Measurements from ENCODE around the gene UBAC1.
"Not testable (repeated sequence)": the region's sequence is repeated elsewhere in the genome, so short reads cannot be mapped to it uniquely, and the experiment has no call there.

Gene UBAC1

DNA sequence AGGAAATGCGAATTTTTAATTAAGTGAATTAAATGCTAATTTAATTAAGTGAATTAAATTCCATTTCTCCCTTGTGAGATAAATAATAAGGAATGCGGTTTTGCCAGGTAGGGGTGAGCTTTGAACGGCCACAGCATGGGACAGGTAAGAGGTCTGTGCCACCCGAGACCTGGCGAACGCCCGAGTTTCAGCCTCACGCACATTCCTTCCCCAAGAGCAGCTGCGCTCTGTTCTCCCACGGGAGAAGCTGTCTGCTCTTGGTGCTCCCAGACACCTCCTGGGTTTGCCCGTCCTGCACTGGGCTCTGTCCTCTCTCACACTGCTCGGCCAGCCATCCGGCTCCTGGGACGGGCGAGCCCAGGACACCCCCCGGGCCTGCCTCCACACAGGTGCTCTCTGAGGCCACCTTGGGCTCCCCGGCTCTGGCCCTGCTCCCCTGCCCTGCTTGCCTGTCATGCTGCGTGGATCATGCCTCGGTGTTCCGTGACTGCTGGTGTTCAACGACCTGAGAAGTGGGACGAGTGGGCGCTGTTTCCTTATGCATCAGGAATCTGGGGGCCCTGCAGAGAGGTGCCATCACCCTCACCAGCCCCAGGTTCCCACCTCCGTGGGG is 40.1 kb downstream of the UBAC1 start:
- Histone ChIP-seq H3K79me2 (ENCODE audit: insufficient read depth, low read length) (no peaks in the 10 kb centered on the region), H3K9me3 (ENCODE audit: insufficient read depth, low read depth, low read length) (no peaks in the 10 kb centered on the region), H3K9me2 (replicated peaks; ENCODE audit: low read depth, low read length) (no peaks in the 10 kb centered on the region), H3F3A (ENCODE audit: low read depth) (no peaks in the 10 kb centered on the region), H3K36me3 (ENCODE audit: insufficient read depth, low read length) (no peaks in the 10 kb centered on the region), H3K4me2 (ENCODE audit: low read depth, low read length, poor library complexity, severe bottlenecking) (no peak overlapping the region), H2AFZ (ENCODE audit: low read length) (no peak overlapping the region), H3K27me3 (ENCODE audit: insufficient read depth, low read length, poor library complexity, severe bottlenecking) (no peaks in the 10 kb centered on the region), H3K9ac (ENCODE audit: low read depth, low read length, poor library complexity, severe bottlenecking) (no peak overlapping the region), H3K4me1 (ENCODE audit: insufficient read depth, low read length, poor library complexity, severe bottlenecking) (no peaks in the 10 kb centered on the region), H3K4me3 (ENCODE audit: low read length, poor library complexity, severe bottlenecking) (no peak overlapping the region), H4K20me1 (ENCODE audit: insufficient read depth, low read length, poor library complexity, severe bottlenecking) (no peaks in the 10 kb centered on the region)
- TF ChIP-seq, protein P1, sequence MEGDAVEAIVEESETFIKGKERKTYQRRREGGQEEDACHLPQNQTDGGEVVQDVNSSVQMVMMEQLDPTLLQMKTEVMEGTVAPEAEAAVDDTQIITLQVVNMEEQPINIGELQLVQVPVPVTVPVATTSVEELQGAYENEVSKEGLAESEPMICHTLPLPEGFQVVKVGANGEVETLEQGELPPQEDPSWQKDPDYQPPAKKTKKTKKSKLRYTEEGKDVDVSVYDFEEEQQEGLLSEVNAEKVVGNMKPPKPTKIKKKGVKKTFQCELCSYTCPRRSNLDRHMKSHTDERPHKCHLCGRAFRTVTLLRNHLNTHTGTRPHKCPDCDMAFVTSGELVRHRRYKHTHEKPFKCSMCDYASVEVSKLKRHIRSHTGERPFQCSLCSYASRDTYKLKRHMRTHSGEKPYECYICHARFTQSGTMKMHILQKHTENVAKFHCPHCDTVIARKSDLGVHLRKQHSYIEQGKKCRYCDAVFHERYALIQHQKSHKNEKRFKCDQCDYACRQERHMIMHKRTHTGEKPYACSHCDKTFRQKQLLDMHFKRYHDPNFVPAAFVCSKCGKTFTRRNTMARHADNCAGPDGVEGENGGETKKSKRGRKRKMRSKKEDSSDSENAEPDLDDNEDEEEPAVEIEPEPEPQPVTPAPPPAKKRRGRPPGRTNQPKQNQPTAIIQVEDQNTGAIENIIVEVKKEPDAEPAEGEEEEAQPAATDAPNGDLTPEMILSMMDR (conservative IDR thresholded peaks at IDR 0.05; ENCODE audit: low read length): no peak
- no peak for TF ChIP-seq EZH2phosphoT487 (IDR thresholded peaks at IDR 0.05; ENCODE audit: borderline replicate concordance)

DNA sequence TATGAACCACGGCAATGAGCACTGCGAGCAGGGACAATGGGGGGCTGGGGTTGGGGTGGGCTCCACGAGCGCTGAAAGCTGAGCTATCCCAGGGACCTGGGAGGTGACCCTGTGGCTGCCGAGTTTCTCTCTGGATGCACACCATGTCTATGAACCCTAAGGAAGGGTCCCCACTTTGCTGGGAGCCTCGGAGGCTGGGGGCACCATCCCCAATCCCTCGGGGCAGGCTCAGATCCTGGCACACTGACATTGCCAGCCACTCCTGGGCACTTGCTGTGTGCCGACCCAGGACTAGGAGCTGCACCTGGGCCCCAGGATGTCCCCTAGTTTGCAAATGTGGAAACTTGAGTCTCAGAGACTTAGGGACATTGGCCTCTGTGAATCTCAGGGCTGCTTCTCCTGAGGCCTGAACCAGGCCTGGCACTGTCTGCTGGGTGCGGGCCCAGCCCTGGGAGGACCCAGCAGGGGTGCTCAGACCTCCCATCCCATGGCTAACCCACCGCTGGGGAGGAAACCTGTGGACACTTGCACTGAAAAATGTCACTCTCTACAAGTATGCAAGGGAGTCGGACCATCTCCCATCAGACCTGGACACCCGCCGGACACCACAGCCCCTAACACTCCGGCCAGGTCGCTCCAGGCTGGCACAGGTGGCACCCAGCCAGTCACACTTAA is 40.8 kb downstream of the UBAC1 start:
- H4K20me1 ChIP-seq (ENCODE audit: insufficient read depth, low read length, poor library complexity, severe bottlenecking): no peaks in the 10 kb centered on the region
- H3K9ac ChIP-seq (ENCODE audit: low read depth, low read length, poor library complexity, severe bottlenecking): no peak overlapping the region
- no peaks in the 10 kb centered on the region for H3F3A ChIP-seq (ENCODE audit: low read depth)
- H3K4me1 ChIP-seq (ENCODE audit: insufficient read depth, low read length, poor library complexity, severe bottlenecking): no peaks in the 10 kb centered on the region
- H3K9me2 ChIP-seq (replicated peaks; ENCODE audit: low read depth, low read length): no peaks in the 10 kb centered on the region
- no peaks in the 10 kb centered on the region for H3K27me3 ChIP-seq (ENCODE audit: insufficient read depth, low read length, poor library complexity, severe bottlenecking)
- H2AFZ ChIP-seq (ENCODE audit: low read length): no peak overlapping the region
- no peak overlapping the region for H3K4me2 ChIP-seq (ENCODE audit: low read depth, low read length, poor library complexity, severe bottlenecking)
- no peaks in the 10 kb centered on the region for H3K36me3 ChIP-seq (ENCODE audit: insufficient read depth, low read length)
- no peak for TF ChIP-seq EZH2phosphoT487 (IDR thresholded peaks at IDR 0.05; ENCODE audit: borderline replicate concordance)
- TF ChIP-seq, protein P1 (conservative IDR thresholded peaks at IDR 0.05; ENCODE audit: low read length): no peak
- H3K4me3 ChIP-seq (ENCODE audit: low read length, poor library complexity, severe bottlenecking): no peak overlapping the region
- no peaks in the 10 kb centered on the region for H3K9me3 ChIP-seq (ENCODE audit: insufficient read depth, low read depth, low read length)
- no peaks in the 10 kb centered on the region for H3K79me2 ChIP-seq (ENCODE audit: insufficient read depth, low read length)

DNA sequence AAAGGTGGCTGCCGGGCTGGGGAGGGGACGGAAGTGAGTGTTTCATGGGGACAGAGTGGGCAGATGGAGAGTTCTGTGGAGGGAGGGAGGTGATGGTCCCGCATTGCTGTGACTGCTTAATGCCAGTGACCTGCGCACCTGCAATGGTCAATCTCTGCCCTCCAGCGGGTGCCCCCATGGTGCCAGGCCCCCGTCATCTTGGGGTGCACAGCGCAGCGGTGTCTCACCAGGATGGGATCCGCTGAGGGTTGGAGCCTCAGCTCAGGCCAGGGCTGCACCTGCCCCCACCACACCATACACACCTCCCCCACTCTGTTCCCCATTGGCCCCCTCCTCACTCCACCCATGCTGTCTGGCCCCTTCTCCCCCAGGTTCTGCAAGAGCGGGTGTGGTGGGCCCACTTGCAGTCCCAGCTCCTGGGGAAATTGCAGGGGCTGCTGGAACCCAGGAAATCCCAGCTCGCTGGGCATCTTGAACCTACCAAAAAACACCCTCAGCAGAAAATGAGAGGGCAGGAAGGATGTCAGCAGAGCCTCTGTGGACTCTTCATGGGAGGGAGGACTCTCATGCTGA is 41.8 kb downstream of the UBAC1 start:
- H3K27me3 ChIP-seq (ENCODE audit: insufficient read depth, low read length, poor library complexity, severe bottlenecking): no peaks in the 10 kb centered on the region
- H4K20me1 ChIP-seq (ENCODE audit: insufficient read depth, low read length, poor library complexity, severe bottlenecking): no peaks in the 10 kb centered on the region
- H3K36me3 ChIP-seq (ENCODE audit: insufficient read depth, low read length): no peaks in the 10 kb centered on the region
- no peaks in the 10 kb centered on the region for H3K79me2 ChIP-seq (ENCODE audit: insufficient read depth, low read length)
- H3K4me3 ChIP-seq (ENCODE audit: low read length, poor library complexity, severe bottlenecking): no peak overlapping the region
- H3F3A ChIP-seq (ENCODE audit: low read depth): no peaks in the 10 kb centered on the region
- no peak overlapping the region for H2AFZ ChIP-seq (ENCODE audit: low read length)
- H3K9me2 ChIP-seq (replicated peaks; ENCODE audit: low read depth, low read length): no peaks in the 10 kb centered on the region
- no peaks in the 10 kb centered on the region for H3K4me1 ChIP-seq (ENCODE audit: insufficient read depth, low read length, poor library complexity, severe bottlenecking)
- TF ChIP-seq, protein P1 (conservative IDR thresholded peaks at IDR 0.05; ENCODE audit: low read length): no peak
- H3K9ac ChIP-seq (ENCODE audit: low read depth, low read length, poor library complexity, severe bottlenecking): no peak overlapping the region
- no peak overlapping the region for H3K4me2 ChIP-seq (ENCODE audit: low read depth, low read length, poor library complexity, severe bottlenecking)
- no peaks in the 10 kb centered on the region for H3K9me3 ChIP-seq (ENCODE audit: insufficient read depth, low read depth, low read length)

DNA sequence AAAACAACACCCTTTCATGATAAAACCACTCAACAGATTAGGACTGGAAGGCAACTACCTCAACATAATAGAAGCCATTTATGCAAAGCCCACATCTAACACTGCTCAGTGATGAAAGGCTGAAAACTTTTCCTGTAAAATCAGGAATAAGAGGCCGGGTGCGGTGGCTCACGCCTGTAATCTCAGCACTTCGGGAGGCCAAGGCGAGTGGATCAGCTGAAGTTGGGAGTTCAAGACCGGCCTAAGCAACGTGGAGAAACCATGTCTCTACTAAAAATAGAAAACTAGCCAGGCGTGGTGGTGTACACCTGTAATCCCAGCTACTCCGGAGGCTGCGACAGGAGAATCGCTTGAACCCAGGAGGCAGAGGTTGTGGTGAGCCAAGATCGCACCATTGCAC is 44.9 kb downstream of the UBAC1 start:
- H3F3A ChIP-seq (ENCODE audit: low read depth); H4K20me1 ChIP-seq (ENCODE audit: insufficient read depth, low read length, poor library complexity, severe bottlenecking); H3K4me2 ChIP-seq (ENCODE audit: low read depth, low read length, poor library complexity, severe bottlenecking); H3K79me2 ChIP-seq (ENCODE audit: insufficient read depth, low read length); H3K9me2 ChIP-seq (replicated peaks; ENCODE audit: low read depth, low read length); H3K9ac ChIP-seq (ENCODE audit: low read depth, low read length, poor library complexity, severe bottlenecking); H3K4me3 ChIP-seq (ENCODE audit: low read length, poor library complexity, severe bottlenecking); H3K36me3 ChIP-seq (ENCODE audit: insufficient read depth, low read length); H3K9me3 ChIP-seq (ENCODE audit: insufficient read depth, low read depth, low read length); H3K4me1 ChIP-seq (ENCODE audit: insufficient read depth, low read length, poor library complexity, severe bottlenecking); H2AFZ ChIP-seq (ENCODE audit: low read length); H3K27me3 ChIP-seq (ENCODE audit: insufficient read depth, low read length, poor library complexity, severe bottlenecking): not testable (repeated sequence)

All from Loucy (cell line).